Spinal cord (tissue), 10 donors: ENCODE measurements around the gene TMOD1. TPM values are rescaled to one million over a fixed set of nuclear protein-coding genes. Genes with fewer than 3 reads are reported as not detected.
"Not testable (repeated sequence)": the region's sequence is repeated elsewhere in the genome, so short reads cannot be mapped to it uniquely, and the experiment has no call there.

Source experiments
- DNase-seq, 6 donors: peaks; one replicate each; pipeline versions ENCODE4 v3.0.0 to v3.0.0-alpha.2; 2013 to 2015; ENCODE audit warnings: low spot score in 6 of 6, low read depth in 4 of 6
- H3K27ac ChIP-seq: one replicate; pipeline ENCODE4 v1.5.1; 2013; ENCODE audit warnings: low read depth, low read length, control low read depth
- H3K27me3 ChIP-seq: one replicate; pipeline ENCODE4 v1.6.1; 2013; ENCODE audit warnings: low read length; ENCODE audit not compliant: control insufficient read depth, insufficient read depth
- H3K36me3 ChIP-seq: one replicate; pipeline ENCODE4 v1.6.1; 2013; ENCODE audit warnings: low read length; ENCODE audit not compliant: control insufficient read depth, insufficient read depth
- H3K4me1 ChIP-seq: one replicate; pipeline ENCODE4 v1.6.1; 2013; ENCODE audit warnings: low read length; ENCODE audit not compliant: control insufficient read depth, insufficient read depth
- H3K4me3 ChIP-seq: one replicate; pipeline ENCODE4 v1.5.1; 2013; ENCODE audit warnings: low read depth, low read length, control low read depth
- H3K9me3 ChIP-seq: one replicate; pipeline ENCODE4 v1.6.1; 2013; ENCODE audit warnings: low read length; ENCODE audit not compliant: control insufficient read depth, insufficient read depth
- WGBS: methylation state at CpG from one replicate; pipeline ENCODE4 v1.1.5; 2013; ENCODE audit warnings: missing lambda C conversion rate; ENCODE audit not compliant: insufficient coverage; 5-methylcytosine and 5-hydroxymethylcytosine counted together
- polyA plus RNA-seq, 2 donors: library from polyadenylated mRNA; unstranded; fragments of 120-200 nt; gene quantifications; one replicate each; pipeline ENCODE4 v1.2.1, GENCODE V29; 2013; ENCODE audit not compliant: insufficient read length in 2 of 2
- total RNA-seq, 2 donors: library from RNA; depleted of rRNA in 1 of 2; stranded (reverse); fragments of 120-200 nt in 1 of 2; fragments of >200 nt in 1 of 2; gene quantifications; one replicate each; pipeline versions ENCODE4 v1.2.3 to v1.2.4, GENCODE V29; 2013 to 2014
- donor health status: healthy.

TMOD1 gene
- total and polyA plus RNA-seq, 4 donors, result 27.3 to 104 (median 57.4) TPM

GRCh38 chr9:97571664-97572063, 70.2 kb downstream of the TMOD1 start:
- Histone ChIP-seq H3K9me3 (no peaks in the 10 kb centered on the region), H3K4me1 (peaks cover 8% of the 10 kb centered on the region), H3K4me3 (no peak overlapping the region), H3K27me3 (no peaks in the 10 kb centered on the region), H3K27ac (no peak overlapping the region), H3K36me3 (peaks cover 10% of the 10 kb centered on the region)
- WGBS, result 67% methylated on average over 1 of the region's 1 CpG
- no peak for DNase-seq

- no peak for DNase-seq
- WGBS, result 70% methylated on average over 6 of the region's 9 CpGs
- no peak overlapping the region for H3K27ac ChIP-seq
These were observed 70.9 kb downstream of the TMOD1 start for GRCh38 chr9:97572196-97572891.

DNA sequence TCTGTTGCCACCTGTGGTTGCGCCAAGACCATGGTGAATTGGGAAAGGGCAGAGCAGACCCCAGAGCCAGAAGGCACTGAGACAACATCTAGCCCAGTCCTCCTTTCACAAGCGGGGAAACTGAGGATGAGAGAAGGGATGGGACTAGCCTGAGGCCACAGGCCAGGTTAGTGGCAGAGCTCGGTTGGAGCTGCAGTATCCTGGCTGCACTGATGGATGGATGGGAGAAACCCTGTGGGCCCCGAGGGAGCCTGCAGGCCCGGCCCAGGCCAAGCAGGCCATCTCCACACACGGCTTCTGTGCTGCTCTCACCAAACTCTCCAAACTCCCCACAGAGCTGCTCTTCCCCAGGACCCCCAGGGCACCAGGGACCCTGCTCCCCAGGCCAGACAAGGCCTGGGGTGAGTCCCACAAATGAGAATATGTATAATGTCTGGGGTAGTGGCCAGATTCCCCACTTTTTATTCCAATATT, 71.5 kb downstream of the TMOD1 start:
- H3K27me3 ChIP-seq, result no peaks in the 10 kb centered on the region
- H3K9me3 ChIP-seq, result no peaks in the 10 kb centered on the region
- H3K36me3 ChIP-seq, result peaks cover 10% of the 10 kb centered on the region
- no peak overlapping the region for H3K4me3 ChIP-seq
- DNase-seq, result no peak
- H3K27ac ChIP-seq, result no peak overlapping the region
- H3K4me1 ChIP-seq, result peaks cover 8% of the 10 kb centered on the region
- WGBS, result 98% methylated on average over 6 of the region's 6 CpGs

More at GRCh38 chr9:97572196-97572891, 70.9 kb downstream of the TMOD1 start:
- Histone ChIP-seq H3K4me1 (peaks cover 8% of the 10 kb centered on the region), H3K4me3 (no peak overlapping the region), H3K9me3 (no peaks in the 10 kb centered on the region), H3K36me3 (peaks cover 10% of the 10 kb centered on the region), H3K27me3 (no peaks in the 10 kb centered on the region)

- H3K4me1 ChIP-seq, result peaks cover 8% of the 10 kb centered on the region
- H3K36me3 ChIP-seq, result peaks cover 10% of the 10 kb centered on the region
- H3K27me3 ChIP-seq, result no peaks in the 10 kb centered on the region
- DNase-seq, result no peak
- H3K27ac ChIP-seq, result no peak overlapping the region
- H3K4me3 ChIP-seq, result no peak overlapping the region
- no peaks in the 10 kb centered on the region for H3K9me3 ChIP-seq
- WGBS, result 100% methylated on average over 1 of the region's 5 CpGs
These were observed 72.1 kb downstream of the TMOD1 start for GRCh38 chr9:97573482-97574073.

DNA sequence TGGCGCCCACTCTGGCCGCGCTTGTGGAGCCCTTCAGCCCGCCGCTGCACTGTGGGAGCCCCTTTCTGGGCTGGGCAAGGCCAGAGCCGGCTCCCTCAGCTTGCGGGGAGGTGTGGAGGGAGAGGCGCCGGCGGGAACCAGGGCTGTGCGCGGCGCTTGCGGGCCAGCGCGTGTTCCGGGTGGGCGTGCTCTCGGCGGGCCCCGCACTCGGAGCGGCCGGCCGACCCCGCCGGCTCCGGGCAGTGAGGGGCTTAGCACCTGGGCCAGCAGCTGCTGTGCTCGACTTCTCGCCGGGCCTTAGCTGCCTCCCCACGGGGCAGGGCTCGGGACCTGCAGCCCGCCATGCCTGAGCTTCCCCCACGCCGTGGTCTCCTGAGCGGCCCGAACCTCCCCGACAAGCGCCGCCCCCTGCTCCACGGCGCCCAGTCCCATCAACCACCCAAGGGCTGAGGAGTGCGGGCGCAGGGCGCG, 72.7 kb downstream of the TMOD1 start:
- not testable (repeated sequence) for H3K4me3 ChIP-seq, H3K4me1 ChIP-seq, H3K27ac ChIP-seq, H3K9me3 ChIP-seq, DNase-seq, H3K27me3 ChIP-seq
- 95% methylated on average over 30 of the region's 47 CpGs for WGBS
- peaks cover 13% of the 10 kb centered on the region for H3K36me3 ChIP-seq

DNA sequence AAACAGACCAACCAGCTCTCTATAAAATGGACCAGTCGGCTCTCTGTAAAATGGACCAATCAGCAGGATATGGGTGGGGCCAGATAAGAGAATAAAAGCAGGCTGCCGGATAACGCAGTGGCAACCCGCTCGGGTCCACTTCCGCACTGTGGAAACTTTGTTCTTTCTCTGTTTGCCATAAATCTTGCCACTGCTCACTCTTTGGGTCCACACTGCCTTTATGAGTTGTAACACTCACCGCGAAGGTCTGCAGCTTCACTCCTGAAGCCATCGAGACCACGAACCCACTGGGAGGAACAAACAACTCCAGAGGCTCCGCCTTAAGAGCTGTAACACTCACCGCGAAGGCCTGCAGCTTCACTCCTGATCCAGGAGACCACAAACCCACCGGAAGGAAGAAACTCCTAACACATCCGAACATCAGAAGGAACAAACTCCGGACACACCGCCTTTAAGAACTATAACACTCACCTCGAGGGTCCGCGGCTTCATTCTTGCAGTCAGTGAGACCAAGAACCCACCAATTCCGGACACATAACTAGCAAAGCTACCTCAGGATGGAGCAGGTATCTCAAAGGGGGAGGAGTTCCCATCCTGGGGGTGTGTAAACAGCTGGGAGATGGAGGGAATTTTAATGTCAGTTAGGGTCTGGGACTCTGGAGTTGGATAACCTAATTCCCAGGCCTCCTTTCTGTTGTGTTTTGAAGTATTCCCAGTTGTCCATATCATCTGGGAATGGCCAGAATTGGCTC, 73.6 kb downstream of the TMOD1 start:
- not testable (repeated sequence) for H3K27me3 ChIP-seq, H3K27ac ChIP-seq, H3K9me3 ChIP-seq, DNase-seq, H3K4me1 ChIP-seq, H3K4me3 ChIP-seq
- 82% methylated on average over 15 of the region's 21 CpGs for WGBS
- peaks cover 13% of the 10 kb centered on the region for H3K36me3 ChIP-seq

DNA sequence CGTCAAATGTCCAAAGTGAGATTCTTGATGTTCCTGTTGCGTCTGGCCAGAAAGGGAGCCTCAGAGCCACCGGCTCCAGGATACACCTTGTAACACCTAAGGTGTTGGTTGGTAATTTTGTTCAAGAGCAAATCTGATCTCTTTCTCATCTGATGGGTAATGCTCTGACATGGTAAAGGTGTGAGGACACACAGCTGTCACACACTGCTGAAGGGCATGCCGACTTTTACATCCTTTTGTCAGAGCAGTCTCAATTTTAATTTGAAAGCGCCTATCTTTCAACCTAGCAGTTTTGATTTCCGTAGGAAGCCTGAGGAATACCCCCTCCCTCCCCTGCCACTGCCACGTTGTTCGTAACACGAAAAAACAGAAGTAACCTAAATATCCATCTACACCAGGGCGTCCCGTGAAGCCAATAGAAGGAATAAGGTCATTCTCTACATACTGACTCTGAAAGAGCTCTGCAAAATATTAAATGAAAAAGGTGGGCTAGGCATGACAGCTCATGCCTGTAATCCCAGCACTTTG, 74.3 kb downstream of the TMOD1 start:
- peaks cover 13% of the 10 kb centered on the region for H3K36me3 ChIP-seq
- H3K9me3 ChIP-seq, result no peaks in the 10 kb centered on the region
- H3K4me1 ChIP-seq, result peaks cover 5% of the 10 kb centered on the region
- DNase-seq, result no peak
- no peak overlapping the region for H3K27ac ChIP-seq
- H3K27me3 ChIP-seq, result no peaks in the 10 kb centered on the region
- H3K4me3 ChIP-seq, result no peak overlapping the region
- 90% methylated on average over 4 of the region's 11 CpGs for WGBS

DNA sequence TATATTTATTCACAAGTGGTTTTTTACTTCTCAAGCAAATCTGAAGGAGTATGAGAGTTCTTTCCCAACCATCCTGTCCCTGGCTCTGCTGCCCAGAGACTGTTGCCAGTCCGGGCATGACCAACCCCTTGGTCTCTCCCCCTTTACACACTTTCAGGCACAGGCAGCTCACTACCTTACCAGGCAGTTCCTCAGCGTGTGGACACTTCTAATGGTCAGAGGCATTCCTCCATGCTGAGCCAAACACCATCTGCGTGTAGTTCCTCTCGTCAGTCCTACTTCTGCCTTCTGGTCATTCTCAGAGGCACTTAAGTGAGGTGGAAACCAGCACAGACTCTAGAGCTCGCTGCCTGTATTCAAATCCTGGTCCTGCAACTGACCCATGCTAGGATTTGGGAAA, 75.6 kb downstream of the TMOD1 start:
- Histone ChIP-seq H3K9me3 (no peaks in the 10 kb centered on the region), H3K4me3 (no peak overlapping the region), H3K27me3 (no peaks in the 10 kb centered on the region), H3K36me3 (peaks cover 13% of the 10 kb centered on the region), H3K4me1 (no peaks in the 10 kb centered on the region), H3K27ac (no peak overlapping the region)
- WGBS, result 93% methylated on average over 4 of the region's 5 CpGs
- no peak for DNase-seq

DNA sequence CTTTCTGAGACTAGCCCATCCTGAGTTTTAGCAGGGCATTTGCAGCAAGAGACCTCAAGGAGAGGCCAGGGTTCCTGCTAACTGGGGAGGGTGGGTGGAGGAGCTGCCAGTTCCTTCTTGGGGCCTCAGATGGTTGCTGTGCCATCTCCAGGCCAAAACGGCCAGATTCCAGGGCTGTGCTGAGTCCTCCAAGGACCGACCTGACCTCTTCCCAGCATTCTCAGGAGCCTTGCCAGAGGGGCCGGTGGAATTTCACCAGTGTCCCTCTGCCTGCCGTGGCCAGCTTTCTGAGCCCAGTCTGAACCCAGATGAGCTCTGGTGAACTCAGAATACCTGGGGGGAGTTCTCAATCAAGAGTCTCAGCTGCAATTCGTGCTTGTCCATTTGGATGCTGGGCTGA, 77.4 kb downstream of the TMOD1 start:
- H3K27ac ChIP-seq, result no peak overlapping the region
- peaks cover 5% of the 10 kb centered on the region for H3K36me3 ChIP-seq
- H3K27me3 ChIP-seq, result no peaks in the 10 kb centered on the region
- no peaks in the 10 kb centered on the region for H3K9me3 ChIP-seq
- WGBS, result 96% methylated on average over 5 of the region's 5 CpGs
- no peak overlapping the region for H3K4me3 ChIP-seq
- no peaks in the 10 kb centered on the region for H3K4me1 ChIP-seq
- no peak for DNase-seq
